PC-9 (cell line): ENCODE measurements around the gene USP24.

Experiments used
- EZH2 ChIP-seq: fragments of 200-600 bp; sonication (generic); IDR thresholded peaks from 2 replicates; pipeline ENCODE4 v1.8.0; 2017; ENCODE audit warnings: antibody characterized with exemption, low read depth
- TF ChIP-seq, protein P1 (sequence below): fragments of 200-600 bp; sonication (generic); conservative IDR thresholded peaks from 2 replicates; pipeline ENCODE4 v1.6.1; 2017; ENCODE audit warnings: mixed run types, antibody characterized with exemption, mild to moderate bottlenecking, moderate library complexity

DNA sequence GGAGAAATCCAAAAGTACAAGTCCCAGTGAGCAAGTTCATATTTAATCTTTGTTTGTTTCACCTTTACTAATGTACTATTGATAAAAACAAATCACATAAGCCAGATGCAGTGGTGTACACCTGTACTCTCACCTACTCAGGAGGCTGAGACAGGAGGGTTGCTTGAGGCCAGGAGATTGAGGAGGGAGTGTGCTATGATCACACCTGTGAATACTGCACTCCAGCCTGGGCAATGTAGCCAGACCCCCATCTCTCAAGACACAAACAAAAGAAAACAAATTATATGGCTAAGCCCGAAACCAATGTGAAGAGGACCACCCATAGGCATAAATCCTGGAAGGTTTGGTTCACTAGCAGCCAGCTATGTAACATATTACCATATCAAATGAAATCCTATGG, 9.6 kb upstream of the USP24 start:
- TF ChIP-seq EZH2, result no peak
- TF ChIP-seq, protein P1, sequence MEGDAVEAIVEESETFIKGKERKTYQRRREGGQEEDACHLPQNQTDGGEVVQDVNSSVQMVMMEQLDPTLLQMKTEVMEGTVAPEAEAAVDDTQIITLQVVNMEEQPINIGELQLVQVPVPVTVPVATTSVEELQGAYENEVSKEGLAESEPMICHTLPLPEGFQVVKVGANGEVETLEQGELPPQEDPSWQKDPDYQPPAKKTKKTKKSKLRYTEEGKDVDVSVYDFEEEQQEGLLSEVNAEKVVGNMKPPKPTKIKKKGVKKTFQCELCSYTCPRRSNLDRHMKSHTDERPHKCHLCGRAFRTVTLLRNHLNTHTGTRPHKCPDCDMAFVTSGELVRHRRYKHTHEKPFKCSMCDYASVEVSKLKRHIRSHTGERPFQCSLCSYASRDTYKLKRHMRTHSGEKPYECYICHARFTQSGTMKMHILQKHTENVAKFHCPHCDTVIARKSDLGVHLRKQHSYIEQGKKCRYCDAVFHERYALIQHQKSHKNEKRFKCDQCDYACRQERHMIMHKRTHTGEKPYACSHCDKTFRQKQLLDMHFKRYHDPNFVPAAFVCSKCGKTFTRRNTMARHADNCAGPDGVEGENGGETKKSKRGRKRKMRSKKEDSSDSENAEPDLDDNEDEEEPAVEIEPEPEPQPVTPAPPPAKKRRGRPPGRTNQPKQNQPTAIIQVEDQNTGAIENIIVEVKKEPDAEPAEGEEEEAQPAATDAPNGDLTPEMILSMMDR, result no peak
